DOHH2 (cell line): ENCODE results near the gene CD72.

Experiments used
- CTCF ChIP-seq: fragments of 200-600 bp; sonication (generic); IDR thresholded peaks from one replicate; pipeline ENCODE4 v1.5.1; 2014; ENCODE audit warnings: antibody characterized with exemption, mild to moderate bottlenecking, low read depth, low read length; ENCODE audit not compliant: poor library complexity, severe bottlenecking
- EZH2phosphoT487 ChIP-seq: fragments of 200-600 bp; sonication (generic); IDR thresholded peaks from 2 replicates; pipeline ENCODE4 v1.6.1; 2017; ENCODE audit warnings: borderline replicate concordance, mild to moderate bottlenecking, antibody characterized with exemption, low read length, moderate library complexity, mixed read lengths

GRCh38 chr9:35570709-35571504 lies 47.3 kb downstream of the CD72 start:
- TF ChIP-seq CTCF (no peak), EZH2phosphoT487 (no peak)
